Neural cell (in vitro differentiated cells): Measurements from ENCODE around the gene SLC29A1. TPM values are rescaled to one million over a fixed set of nuclear protein-coding genes. Genes with fewer than 3 reads are reported as not detected.

ENCODE experiments used
- H2AFZ ChIP-seq: fragments of 200-600, 300-800 bp; sonication (generic), shearing (Covaris generic); 2 replicates; pipeline ENCODE4 v1.6.0; 2014; ENCODE audit warnings: low read depth, mild to moderate bottlenecking, antibody characterized with exemption, low read length, moderate library complexity
- H3F3A ChIP-seq: fragments of 200-600 bp; shearing (Covaris generic); 2 replicates; pipeline ENCODE4 v1.6.1; 2016; ENCODE audit warnings: mild to moderate bottlenecking, moderate library complexity, mixed read lengths, antibody characterized with exemption, low read length; ENCODE audit not compliant: insufficient read depth, poor library complexity, severe bottlenecking
- H3K27ac ChIP-seq: fragments of 200-600, 300-800 bp; sonication (generic), shearing (Covaris generic); 2 replicates; pipeline ENCODE4 v1.5.1; 2014; ENCODE audit warnings: mild to moderate bottlenecking, low read length, moderate library complexity
- H3K27me3 ChIP-seq: fragments of 300-800, 200-600 bp; sonication (generic), shearing (Covaris generic); 2 replicates; pipeline ENCODE4 v1.6.0; 2014; ENCODE audit warnings: mild to moderate bottlenecking, low read depth, low read length, moderate library complexity; ENCODE audit not compliant: insufficient read depth
- H3K36me3 ChIP-seq: fragments of 300-800, 200-600 bp; sonication (generic), shearing (Covaris generic); 2 replicates; pipeline ENCODE4 v1.5.1; 2014; ENCODE audit warnings: mild to moderate bottlenecking, antibody characterized with exemption, low read length, moderate library complexity; ENCODE audit not compliant: insufficient read depth
- H3K4me2 ChIP-seq: fragments of 300-800, 200-600 bp; sonication (generic), shearing (Covaris generic); 2 replicates; pipeline ENCODE4 v1.6.0; 2014; ENCODE audit warnings: mild to moderate bottlenecking, low read length
- H3K4me3 ChIP-seq: fragments of 300-800, 200-600 bp; sonication (generic), shearing (Covaris generic); 2 replicates; pipeline ENCODE4 v1.5.1; 2014; ENCODE audit warnings: mild to moderate bottlenecking, low read length, moderate library complexity
- H3K79me2 ChIP-seq: fragments of 200-600 bp; shearing (Covaris generic); replicated peaks from 2 replicates; pipeline ENCODE4 v1.6.0; 2014; ENCODE audit warnings: mild to moderate bottlenecking, low read length, moderate library complexity; ENCODE audit not compliant: insufficient read depth
- H3K9ac ChIP-seq: fragments of 300-800, 200-600 bp; sonication (generic), shearing (Covaris generic); 2 replicates; pipeline ENCODE4 v1.6.1; 2016; ENCODE audit warnings: mild to moderate bottlenecking, low read length, mixed read lengths
- H3K9me2 ChIP-seq: fragments of 200-600 bp; shearing (Covaris generic); 2 replicates; pipeline ENCODE4 v1.6.1; 2016; ENCODE audit warnings: mild to moderate bottlenecking, low read length, mixed read lengths; ENCODE audit not compliant: insufficient read depth
- H3K9me3 ChIP-seq: fragments of 200-600, 300-800 bp; sonication (generic), shearing (Covaris generic); 2 replicates; pipeline ENCODE4 v1.6.1; 2016; ENCODE audit warnings: mild to moderate bottlenecking, mixed run types, low read length, moderate library complexity, mixed read lengths
- H4K20me1 ChIP-seq: fragments of 200-600 bp; shearing (Covaris generic); 2 replicates; pipeline ENCODE4 v1.6.1; 2016; ENCODE audit warnings: mild to moderate bottlenecking, mixed run types; ENCODE audit not compliant: insufficient read depth
- EP300 ChIP-seq: fragments of 450-650 bp; conservative IDR thresholded peaks from 2 replicates; pipeline ENCODE4 v1.6.1; 2014; ENCODE audit warnings: antibody characterized with exemption, mild to moderate bottlenecking, moderate library complexity; ENCODE audit not compliant: poor library complexity, severe bottlenecking
- MXI1 ChIP-seq: fragments of 450-650 bp; conservative IDR thresholded peaks from 2 replicates; pipeline ENCODE4 v1.6.1; 2014; ENCODE audit warnings: antibody characterized with exemption, mild to moderate bottlenecking; ENCODE audit not compliant: poor library complexity, severe bottlenecking
- POLR2AphosphoS5 ChIP-seq: IDR thresholded peaks from 2 replicates; pipeline ENCODE4 v1.6.1; 2012
- REST ChIP-seq: IDR thresholded peaks from 2 replicates; pipeline ENCODE4 v1.6.1; 2012; ENCODE audit warnings: borderline replicate concordance
- polyA plus RNA-seq: library from polyadenylated mRNA; depleted of rRNA; stranded (reverse); fragments of >200 nt; gene quantifications from 2 replicates; pipeline ENCODE4 v1.2.3, GENCODE V29; 2014

SLC29A1 gene
- polyA plus RNA-seq, 1 donor from 2014 or later = 18.9 TPM

GRCh38 chr6:44254191-44255104 is 31.1 kb downstream of the SLC29A1 start:
- Histone ChIP-seq H3K27ac (no peak overlapping the region), H4K20me1 (peaks cover 5% of the 10 kb centered on the region), H3K4me2 (no peak overlapping the region)

GRCh38 chr6:44255105-44255808 is 31.9 kb downstream of the SLC29A1 start:
- Histone ChIP-seq H3K9me3 (no peaks in the 10 kb centered on the region), H3K36me3 (peaks cover 12% of the 10 kb centered on the region), H3K27me3 (no peaks in the 10 kb centered on the region), H2AFZ (no peak overlapping the region), H3K4me2 (peak overlapping the region; percentile 94), H3K79me2 (peaks cover 34% of the 10 kb centered on the region), H3K4me3 (peak overlapping the region; percentile 98), H3F3A (no peaks in the 10 kb centered on the region), H3K27ac (no peak overlapping the region), H3K9ac (peak overlapping the region; percentile 96), H4K20me1 (no peaks in the 10 kb centered on the region), H3K9me2 (no peaks in the 10 kb centered on the region)
- TF ChIP-seq EP300 (no peak), REST (no peak), POLR2AphosphoS5 (peak; percentile 6)

More at GRCh38 chr6:44254191-44255104, 31.1 kb downstream of the SLC29A1 start:
- peaks cover 16% of the 10 kb centered on the region for H3K36me3 ChIP-seq
- TF ChIP-seq MXI1 = no peak
- no peak for TF ChIP-seq REST
- peak; percentile 38 for TF ChIP-seq POLR2AphosphoS5
- H3K27me3 ChIP-seq = no peaks in the 10 kb centered on the region
- H3K79me2 ChIP-seq = peaks cover 42% of the 10 kb centered on the region
- no peaks in the 10 kb centered on the region for H3F3A ChIP-seq
- H3K4me3 ChIP-seq = peak overlapping the region; percentile 98
- H2AFZ ChIP-seq = no peak overlapping the region
- no peaks in the 10 kb centered on the region for H3K9me3 ChIP-seq
- H3K9me2 ChIP-seq = no peaks in the 10 kb centered on the region
- H3K9ac ChIP-seq = peak overlapping the region; percentile 1
